NCI-H748 (cell line): ENCODE measurements around the gene ILRUN.
"Not testable (repeated sequence)": the region's sequence is repeated elsewhere in the genome, so short reads cannot be mapped to it uniquely, and the experiment has no call there.

Experiments
- DNase-seq: peaks from one replicate; lab custom pipeline; 2025; ENCODE audit not compliant: unreplicated experiment; lab: John Stamatoyannopoulos, UW

Gene ILRUN

DNA sequence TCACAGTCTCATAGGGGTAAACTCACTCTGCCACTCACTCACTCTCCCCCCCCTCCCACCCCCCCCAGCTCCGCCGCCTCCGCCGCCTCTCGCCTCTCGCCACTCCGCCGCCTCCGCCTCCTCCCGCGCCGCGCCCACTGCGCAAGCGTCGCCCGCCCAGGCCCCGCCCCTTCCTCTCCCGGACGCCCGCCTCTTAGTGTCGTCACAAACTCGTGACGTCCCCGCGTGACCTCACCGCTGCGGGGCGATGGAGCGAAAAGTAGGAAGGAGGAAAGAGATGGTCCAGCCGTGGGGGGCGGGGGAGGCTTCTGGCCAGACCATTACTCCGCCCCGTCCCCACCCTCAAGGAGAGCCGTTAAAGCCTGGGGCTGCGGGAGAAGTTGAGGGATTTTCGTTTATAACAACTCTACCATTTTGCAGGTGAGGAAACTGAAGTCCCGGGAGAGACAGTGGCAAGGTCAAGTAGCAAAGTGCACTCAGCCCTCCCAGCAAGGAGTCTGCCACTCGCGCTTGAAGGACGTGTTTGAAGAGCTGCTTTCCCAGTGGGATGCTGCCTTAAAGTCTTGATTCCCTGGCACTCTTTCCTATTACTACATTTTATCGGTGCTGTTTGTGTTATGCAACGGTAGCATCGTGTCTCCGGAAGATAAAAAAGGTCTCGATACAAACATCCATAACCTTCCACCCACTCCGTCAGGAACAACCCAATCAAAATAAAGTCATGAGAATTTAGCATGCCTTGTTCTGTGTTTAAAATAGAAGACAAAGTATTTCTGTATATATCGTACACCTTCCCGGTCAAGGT lies at the start of gene ILRUN:
ILRUN (minus strand) TSS at position 29 of the 805 bp plus-strand sequence. CDS start 164 bp downstream, outside the sequence.
- peak; percentile 97 for DNase-seq

DNA sequence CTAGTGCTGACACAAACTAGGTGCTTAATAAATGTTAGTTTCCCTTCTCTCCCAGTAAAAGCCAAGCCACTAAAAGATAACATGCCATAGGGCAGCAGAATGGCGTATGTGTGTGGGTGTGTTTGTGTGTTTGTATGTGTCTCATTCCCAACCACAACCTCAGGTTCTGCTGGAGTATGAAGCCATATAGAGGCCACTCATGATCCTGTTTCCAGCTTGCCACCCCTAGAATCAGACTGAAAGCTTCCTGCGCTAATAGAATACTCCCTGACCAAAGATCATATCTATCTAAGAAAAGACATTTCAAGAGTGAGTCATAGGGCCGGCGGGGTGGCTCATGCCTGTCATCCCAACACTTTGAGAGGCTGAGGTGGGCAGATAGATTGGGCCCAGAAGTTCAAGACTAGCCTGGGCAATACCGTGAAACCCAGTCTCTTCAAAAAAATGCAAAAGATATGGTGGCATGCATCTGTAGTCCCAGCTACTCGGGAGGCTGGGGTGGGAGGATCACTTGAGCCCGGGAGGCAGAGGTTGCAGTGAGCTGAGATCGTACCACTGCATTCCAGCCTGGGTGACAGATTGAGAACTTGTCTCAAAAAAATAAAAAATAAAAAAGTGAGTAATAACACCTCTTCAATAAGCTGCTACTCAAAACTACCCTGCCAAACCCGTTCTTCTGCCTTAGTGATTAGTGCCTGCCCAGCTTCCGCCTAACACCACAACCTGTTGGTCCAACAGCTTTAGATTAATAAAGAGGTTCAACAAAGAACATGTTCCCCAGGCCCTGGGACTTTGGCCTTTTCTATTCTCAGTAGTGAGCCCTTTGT lies 48.9 kb upstream of the ILRUN start:
- peak; percentile 70 for DNase-seq

DNA sequence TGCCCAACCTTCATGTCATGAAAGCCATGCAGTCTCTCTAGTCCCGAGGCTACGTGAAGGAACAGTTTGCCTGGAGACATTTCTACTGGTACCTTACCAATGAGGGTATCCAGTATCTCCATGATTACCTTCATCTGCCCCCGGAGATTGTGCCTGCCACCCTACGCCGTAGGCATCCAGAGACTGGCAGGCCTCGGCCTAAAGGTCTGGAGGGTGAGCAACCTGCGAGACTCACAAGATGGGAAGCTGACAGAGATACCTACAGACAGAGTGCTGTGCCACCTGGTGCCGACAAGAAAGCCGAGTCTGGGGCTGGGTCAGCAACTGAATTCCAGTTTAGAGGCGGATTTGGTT lies 47.7 kb upstream of the ILRUN start:
- not testable (repeated sequence) for DNase-seq

DNA sequence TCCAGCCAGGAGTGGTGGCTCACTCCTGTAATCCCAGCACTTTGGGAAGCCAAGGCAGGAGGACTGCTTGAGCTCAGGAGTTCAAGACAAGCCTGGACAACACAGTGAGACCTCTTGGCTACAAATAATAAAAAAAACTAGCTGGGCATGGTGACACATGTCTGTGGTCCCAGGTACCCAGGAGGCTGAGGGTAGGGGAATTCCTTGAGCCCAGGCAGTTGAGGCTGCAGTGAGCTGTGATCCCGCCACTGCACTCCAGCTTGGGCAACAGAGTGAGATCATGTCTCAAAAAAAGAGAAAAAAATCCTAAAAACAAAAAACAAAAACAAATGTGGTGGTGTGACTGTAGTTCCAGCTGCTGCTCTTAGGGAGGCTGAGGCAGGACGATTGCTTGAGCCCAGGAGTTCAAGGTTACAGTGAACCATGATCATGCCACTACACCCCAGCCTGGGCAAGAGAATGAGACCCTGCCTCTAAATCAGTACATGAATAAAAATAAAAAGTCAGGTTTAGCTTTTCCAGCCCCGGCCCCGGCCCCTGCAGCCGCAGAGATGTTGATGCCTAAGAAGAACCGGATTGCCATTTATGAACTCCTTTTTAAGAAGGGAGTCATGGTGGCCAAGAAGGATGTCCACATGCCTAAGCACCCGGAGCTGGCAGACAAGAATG lies 47.2 kb upstream of the ILRUN start:
- no peak for DNase-seq

DNA sequence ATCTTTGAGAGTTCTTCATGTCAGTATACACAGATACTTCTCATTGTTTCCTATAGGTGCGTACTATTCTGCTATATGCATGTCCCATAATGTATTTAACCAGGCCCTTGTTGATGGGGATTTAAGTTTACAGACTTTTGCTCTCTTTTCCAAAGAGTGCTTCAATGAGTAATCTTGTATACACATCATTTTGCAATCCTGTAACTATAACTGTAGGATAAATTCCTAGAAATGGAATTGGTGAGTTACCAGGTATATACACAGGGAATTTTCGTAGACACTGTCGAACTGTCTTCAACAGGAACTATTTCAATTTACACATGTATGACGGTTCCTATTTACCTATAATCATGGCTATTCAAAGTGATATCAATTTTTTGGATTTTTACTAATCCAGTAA lies 45.5 kb upstream of the ILRUN start:
- DNase-seq: no peak

DNA sequence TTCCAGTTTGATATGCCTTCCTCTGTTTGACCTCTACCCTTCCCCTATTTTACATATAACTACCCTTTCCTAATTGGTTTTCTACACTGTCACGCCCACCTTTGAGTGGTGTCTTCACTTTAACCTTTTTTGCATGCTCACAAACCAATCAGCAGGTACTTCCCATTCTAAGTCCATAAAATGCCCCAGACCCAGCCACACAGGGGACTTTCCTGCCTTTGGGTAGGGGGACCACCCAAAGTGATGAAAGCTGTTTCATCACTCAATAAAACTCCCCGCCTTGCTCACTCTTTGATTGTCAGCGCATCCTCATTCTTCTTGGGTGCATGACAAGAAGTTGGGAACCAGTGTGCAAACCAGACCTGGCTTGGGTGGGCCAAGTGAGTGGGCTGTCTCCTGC lies 40.3 kb upstream of the ILRUN start:
- DNase-seq: no peak

DNA sequence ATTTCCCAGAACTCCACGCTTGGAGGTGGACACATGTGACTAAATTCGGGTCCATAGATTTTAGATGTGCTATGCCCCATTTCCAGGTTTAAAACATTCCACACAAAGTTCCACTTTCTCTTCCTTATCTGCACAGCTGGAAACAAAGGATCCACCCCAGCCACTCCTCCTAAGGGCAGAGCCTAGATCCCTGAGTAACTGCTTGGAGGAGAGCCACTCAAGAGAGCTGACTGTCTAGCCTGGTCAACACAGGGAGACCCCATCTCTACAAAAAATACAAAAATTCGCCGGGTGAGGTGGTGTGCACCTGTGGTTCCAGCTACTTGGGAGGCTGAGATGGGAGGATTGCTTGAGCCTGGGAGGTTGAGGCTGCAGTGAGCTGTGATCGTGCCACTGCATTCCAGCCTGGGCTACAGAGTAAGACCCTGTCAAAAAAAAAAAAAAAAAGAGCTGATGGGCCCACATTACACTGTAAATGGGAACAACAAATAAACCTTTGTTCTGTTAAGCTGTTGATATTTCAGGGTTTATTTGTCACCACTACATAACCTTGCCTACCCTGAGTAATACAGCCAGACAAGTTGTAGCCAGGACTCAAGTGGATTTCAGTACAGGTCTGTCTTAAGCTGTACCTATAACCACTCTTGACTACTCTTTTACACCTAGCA lies 35.0 kb upstream of the ILRUN start:
- no peak for DNase-seq

DNA sequence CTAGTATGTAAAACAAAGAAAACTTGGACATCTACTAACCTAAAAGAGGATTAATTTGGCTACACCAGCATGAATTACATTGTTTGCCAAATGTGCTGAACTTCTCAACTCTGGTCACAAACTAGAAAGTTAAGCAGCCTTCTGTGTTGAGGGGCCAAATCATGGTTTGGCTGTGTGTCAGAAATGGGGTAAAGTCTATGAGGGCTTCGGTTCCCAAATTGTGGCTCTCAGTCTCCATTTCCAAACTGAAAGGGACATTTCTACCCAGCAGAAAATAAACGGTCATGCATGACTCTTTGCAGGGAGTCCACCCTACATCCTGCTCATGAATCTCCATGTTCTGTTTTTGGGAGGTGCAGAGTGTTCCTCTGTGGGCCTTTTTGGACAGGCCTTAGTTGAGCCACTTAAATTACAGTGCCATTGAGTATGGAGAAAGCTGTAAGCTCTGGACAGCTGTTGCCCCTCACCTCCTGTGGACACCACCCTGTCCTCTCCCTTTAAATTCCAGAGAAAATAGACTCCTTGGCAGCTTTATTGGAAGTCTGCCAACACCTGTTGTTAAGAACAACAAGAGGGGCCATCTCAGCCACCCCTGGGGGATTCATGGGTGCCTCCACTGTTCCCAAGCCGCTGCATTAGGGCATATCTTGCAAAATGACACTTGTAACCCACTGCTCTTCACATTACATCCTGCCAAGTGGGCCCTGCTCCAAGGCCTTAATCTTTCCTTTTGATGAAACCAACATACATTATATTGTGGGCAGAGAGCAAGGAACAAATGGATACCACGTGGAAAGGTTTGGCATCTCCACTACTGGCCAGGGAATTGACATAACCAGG lies 33.3 kb upstream of the ILRUN start:
- peak; percentile 14 for DNase-seq

DNA sequence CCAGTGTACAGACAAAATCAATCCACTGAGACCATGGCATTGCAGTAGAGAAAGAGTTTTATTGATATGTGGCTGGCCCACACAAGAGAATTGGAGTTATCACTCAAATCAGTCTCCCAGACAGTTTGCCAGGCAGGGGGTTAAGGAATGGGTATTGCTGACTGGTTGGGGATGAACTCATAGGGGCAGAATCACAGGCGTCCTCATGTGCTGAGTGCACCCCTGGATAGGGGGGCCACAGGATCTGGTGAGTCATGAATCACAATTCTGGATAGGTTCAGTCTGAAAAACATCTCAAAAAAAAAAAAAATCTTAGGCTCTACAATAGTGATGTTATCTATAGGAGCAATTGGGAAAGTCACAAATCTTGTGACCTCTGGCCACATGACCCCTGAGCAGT lies 29.5 kb upstream of the ILRUN start:
- DNase-seq: no peak

DNA sequence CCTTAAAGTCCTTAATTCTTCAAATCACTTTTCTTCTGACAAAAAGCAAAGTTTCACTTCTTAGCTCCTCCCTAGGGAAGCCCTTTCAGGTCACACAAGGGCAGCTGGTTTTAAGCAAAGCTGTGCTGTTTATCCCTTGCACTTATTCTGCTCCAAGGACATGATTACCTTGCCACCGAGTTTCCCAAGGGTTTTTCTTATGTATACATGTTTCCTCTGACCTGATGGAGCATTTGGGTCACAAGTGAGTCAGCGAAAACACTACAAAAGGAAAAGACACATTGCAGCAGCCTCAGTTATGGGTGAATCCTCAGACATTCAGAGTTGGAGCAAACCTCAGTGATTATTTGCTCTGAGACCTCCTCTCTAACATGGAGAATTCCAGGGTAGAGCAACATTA lies 26.6 kb upstream of the ILRUN start:
- DNase-seq: no peak

DNA sequence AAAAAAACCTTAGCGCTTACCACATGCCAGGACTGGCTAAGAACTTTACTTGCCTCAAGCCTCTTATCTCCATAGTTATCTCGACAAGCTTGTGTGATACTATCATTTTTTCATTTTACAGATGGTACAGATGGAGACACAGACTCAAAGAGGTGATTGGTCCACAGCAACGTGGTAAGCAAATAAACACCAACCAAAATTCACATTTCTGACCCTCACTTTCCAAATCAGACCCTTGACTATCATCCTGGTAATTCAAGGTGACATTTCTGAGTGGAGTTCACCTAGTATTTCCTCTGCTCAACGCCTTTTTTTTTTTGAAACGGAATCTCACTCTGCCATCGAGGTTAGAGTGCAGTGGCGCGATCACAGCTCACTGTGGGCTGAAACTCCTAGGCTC lies 25.9 kb upstream of the ILRUN start:
- DNase-seq: no peak

DNA sequence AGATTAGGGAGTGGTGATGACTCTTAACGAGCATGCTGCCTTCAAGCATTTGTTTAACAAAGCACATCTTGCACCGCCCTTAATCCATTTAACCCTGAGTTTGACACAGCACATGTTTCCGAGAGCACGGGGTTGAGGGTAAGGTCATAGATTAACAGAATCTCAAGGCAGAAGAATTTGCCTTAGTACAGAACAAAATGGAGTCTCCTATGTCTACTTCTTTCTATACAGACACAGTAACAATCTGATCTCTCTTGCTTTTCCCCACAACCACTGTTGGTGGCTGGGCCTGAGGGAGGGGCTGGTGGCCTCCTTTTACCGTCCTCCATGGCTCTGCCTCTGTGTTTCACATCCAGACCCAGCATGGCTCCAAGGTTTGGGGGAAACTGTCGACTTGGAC lies 23.6 kb upstream of the ILRUN start:
- not testable (repeated sequence) for DNase-seq

DNA sequence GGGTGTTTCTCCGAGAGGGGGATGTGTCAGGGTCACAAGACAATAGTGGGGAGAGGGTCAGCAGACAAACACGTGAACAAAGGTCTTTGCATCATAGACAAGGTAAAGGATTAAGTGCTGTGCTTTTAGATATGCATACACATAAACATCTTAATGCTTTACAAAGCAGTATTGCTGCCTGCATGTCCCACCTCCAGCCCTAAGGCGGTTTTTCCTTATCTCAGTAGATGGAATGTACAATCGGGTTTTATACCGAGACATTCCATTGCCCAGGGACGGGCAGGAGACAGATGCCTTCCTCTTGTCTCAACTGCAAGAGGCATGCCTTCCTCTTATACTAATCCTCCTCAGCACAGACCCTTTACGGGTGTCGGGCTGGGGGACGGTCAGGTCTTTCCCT lies 23.1 kb upstream of the ILRUN start:
- not testable (repeated sequence) for DNase-seq

DNA sequence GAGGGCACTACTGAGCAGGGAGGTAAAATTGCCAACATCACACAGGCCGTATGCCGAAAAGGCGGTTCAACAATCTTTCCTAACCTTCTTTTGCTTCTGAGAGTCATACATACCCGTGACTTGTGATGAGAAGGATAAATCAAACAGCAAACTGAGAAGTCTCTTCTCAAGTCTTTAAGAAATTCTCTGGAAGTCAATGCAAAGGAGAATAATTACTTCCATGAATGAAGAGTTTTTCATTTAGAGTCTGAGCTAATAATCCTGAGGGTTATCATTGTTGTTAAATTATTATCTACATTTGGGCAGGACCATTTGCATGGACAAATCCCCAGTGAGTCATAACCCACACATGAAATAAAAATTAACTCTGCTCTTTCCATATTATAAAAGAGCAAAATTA lies 22.4 kb upstream of the ILRUN start:
- no peak for DNase-seq

DNA sequence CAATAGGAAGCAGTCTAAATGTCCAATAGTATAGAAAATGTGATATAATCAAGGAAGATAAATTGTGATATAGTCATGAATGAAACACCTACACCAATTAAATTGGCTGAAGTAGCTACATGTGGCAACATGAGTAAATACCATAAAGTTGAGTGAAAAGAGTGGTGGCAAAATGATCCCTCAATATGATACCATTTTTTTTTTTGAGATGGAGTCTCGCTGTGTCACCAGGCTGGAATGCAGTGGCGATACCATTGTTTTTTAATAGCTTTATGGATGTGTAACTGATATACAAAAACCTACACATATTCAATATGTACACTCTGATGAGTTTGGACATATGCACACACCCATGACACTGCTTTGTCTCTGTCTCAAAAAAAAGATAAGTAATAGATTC lies 20.9 kb upstream of the ILRUN start:
- no peak for DNase-seq

DNA sequence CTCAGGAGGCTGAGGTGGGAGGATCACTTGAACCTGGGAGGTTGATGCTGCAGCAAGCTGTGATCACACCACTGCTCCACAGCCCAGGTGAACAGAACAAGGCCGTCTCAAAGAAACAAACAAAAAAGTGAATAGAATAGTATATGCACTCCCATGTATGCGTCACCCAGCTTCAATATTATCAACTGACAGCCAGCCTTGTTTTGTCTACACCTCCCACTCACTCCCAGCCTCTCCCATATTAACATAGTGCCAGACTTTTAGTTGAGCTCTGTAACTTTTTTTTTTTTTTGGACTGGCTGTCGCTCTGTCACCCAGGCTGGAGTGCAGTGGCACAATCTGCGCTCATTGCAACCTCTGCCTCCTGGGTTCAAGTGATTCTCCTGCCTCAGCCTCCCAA lies 18.1 kb upstream of the ILRUN start:
- no peak for DNase-seq

DNA sequence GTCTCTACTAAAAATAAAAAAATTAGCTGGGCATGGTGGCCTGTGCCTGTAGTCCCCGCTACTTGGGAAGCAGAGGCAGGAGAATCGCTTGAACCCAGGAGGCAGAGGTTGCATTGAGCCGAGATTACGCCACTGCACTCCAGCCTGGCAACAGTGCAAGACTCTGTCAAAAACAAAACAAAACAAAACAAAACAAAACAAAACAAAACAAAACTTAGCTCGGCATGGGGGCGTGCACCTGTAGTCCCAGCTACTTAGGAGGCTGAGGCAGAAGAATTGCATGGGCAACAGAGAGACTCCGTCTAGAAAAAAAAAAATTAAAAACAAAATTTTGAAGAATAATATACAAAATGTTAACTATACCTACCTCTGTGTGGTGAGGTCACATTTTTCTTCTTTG lies 16.3 kb upstream of the ILRUN start:
- not testable (repeated sequence) for DNase-seq

DNA sequence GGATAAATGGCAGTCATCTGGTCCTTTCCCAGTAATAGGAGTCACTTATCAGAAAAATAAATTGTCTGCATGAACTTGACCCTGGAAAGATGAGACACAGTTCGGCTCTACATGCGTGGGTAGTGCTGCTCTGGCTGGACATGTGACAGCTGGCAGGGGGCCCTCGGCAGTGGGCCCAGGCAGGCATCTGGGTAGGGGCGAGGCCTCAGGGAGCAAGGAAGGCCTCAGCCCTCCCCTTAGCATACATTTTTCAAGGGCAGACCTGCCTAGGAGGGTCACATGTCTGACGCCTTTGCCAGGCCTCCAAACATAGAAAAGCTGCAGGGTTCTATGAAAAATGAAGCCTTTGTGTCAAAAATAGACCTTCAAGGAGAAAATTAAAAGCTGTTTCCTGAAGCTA lies 12.8 kb upstream of the ILRUN start:
- no peak for DNase-seq

DNA sequence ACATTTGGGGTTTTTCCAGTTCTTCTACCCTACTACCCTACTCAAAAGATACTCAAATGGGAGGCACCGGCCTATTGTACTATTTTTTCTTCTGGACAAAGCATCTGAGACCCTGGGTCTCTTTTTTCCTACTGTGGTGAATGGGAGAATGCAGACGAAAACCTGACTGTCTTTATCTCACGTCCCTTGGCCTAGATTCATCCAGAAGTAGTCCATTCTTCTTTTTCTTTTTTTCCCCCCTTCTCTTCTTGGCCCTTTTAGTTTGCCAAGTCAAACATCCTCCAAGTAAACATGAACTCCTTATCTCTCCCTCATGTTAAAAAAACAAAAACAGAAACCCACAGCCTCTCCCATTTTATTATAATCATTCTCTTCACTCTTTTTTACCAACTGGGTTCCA lies 8.7 kb upstream of the ILRUN start:
- no peak for DNase-seq

DNA sequence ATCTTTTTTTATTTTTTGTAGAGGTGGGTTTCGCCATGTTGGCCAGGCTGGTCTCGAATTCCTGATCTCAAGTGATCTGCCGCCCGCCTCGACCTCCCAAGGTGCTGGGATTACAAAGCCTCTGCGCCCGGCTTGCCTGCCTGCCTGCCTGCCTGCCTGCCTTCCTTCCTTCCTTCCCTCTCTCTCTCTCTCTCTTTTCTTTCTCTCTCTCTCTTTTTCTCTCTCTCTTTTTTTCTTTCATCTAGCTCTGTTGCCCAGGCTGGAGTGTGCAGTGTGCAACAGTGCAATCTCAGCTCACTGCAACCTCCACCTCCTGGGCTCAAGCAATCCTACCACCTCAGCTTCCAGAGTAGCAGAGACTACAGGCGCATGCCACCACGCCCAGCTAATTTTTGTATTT lies 4.6 kb upstream of the ILRUN start:
- DNase-seq: no peak
